Measurements from ENCODE around the gene SPO11. TPM values are rescaled to one million over a fixed set of nuclear protein-coding genes. Genes with fewer than 3 reads are reported as not detected.

Gene SPO11
- polyA plus RNA-seq, 1 donor (not counting 4 experiments of a cell fraction or from before 2014, with no cell fraction given), result not detected

GRCh38 chr20:57301026-57301425, 28.6 kb upstream of the SPO11 start:
- Histone ChIP-seq H3K4me2 (ENCODE audit: control insufficient read depth, extremely low read depth, insufficient read depth, low read depth, low read length) (no peak overlapping the region), H3K9me1 (ENCODE audit: control insufficient read depth, extremely low read depth, insufficient read depth, low read length) (no peaks in the 10 kb centered on the region), H3K4me3 (ENCODE audit: control insufficient read depth in 2 of 3, extremely low read depth in 1 of 3, insufficient read depth in 2 of 3, low read depth in 1 of 3, low read length in 3 of 3) (no peak overlapping the region), H3K27me3 (ENCODE audit: control insufficient read depth, extremely low read depth, insufficient read depth, low read length) (peaks cover 12% of the 10 kb centered on the region), H3K79me2 (ENCODE audit: control insufficient read depth, insufficient read depth, low read length) (no peaks in the 10 kb centered on the region), H3K4me1 (ENCODE audit: control insufficient read depth, extremely low read depth, insufficient read depth, low read length) (no peaks in the 10 kb centered on the region), H3K36me3 (ENCODE audit: control insufficient read depth in 2 of 2, extremely low read depth in 1 of 2, insufficient read depth in 2 of 2, low read length in 2 of 2) (no peaks in the 10 kb centered on the region), H3K9ac (ENCODE audit: control insufficient read depth, extremely low read depth, insufficient read depth, low read length) (no peak overlapping the region), H3K9me3 (ENCODE audit: control insufficient read depth, low read depth, low read length) (no peaks in the 10 kb centered on the region), H4K20me1 (ENCODE audit: control insufficient read depth, extremely low read depth, insufficient read depth, low read length) (no peaks in the 10 kb centered on the region), H2AFZ (ENCODE audit: control insufficient read depth, low read length) (no peak overlapping the region), H3K27ac (ENCODE audit: control insufficient read depth, insufficient read depth, low read length) (no peak overlapping the region)
- FAIRE-seq (no peak), DNase-seq (ENCODE audit: low read depth, low spot score) (no peak)
- TF ChIP-seq EZH2 (IDR thresholded peaks at IDR 0.05; ENCODE audit: low read length) (no peak), CTCF (optimal IDR thresholded peaks at IDR 0.05 in 1 of 3, IDR thresholded peaks at IDR 0.05 in 1 of 3, conservative IDR thresholded peaks at IDR 0.05 in 1 of 3; ENCODE audit: extremely low read depth in 1 of 3, insufficient read depth in 2 of 3, low read length in 3 of 3) (no peak)
- dilution Hi-C loops (cut with MboI; ENCODE audit: extremely low pct_ligation_motif_present, low sequenced_read_pairs), result no loop called here

GRCh38 chr20:57306747-57307146, 22.9 kb upstream of the SPO11 start:
- H3K27ac ChIP-seq (ENCODE audit: control insufficient read depth, insufficient read depth, low read length), result no peak overlapping the region

More at GRCh38 chr20:57306747-57307146, 22.9 kb upstream of the SPO11 start:
- no peaks in the 10 kb centered on the region for H4K20me1 ChIP-seq (ENCODE audit: control insufficient read depth, extremely low read depth, insufficient read depth, low read length)
- no peaks in the 10 kb centered on the region for H3K9me1 ChIP-seq (ENCODE audit: control insufficient read depth, extremely low read depth, insufficient read depth, low read length)
- no peak overlapping the region for H3K4me3 ChIP-seq (ENCODE audit: control insufficient read depth in 2 of 3, extremely low read depth in 1 of 3, insufficient read depth in 2 of 3, low read depth in 1 of 3, low read length in 3 of 3)
- H3K4me2 ChIP-seq (ENCODE audit: control insufficient read depth, extremely low read depth, insufficient read depth, low read depth, low read length), result no peak overlapping the region
- peaks cover 37% of the 10 kb centered on the region for H3K27me3 ChIP-seq (ENCODE audit: control insufficient read depth, extremely low read depth, insufficient read depth, low read length)
- no peaks in the 10 kb centered on the region for H3K36me3 ChIP-seq (ENCODE audit: control insufficient read depth in 2 of 2, extremely low read depth in 1 of 2, insufficient read depth in 2 of 2, low read length in 2 of 2)
- no peak for TF ChIP-seq CTCF (optimal IDR thresholded peaks at IDR 0.05 in 1 of 3, IDR thresholded peaks at IDR 0.05 in 1 of 3, conservative IDR thresholded peaks at IDR 0.05 in 1 of 3; ENCODE audit: extremely low read depth in 1 of 3, insufficient read depth in 2 of 3, low read length in 3 of 3)
- TF ChIP-seq EZH2 (IDR thresholded peaks at IDR 0.05; ENCODE audit: low read length), result no peak
- no peaks in the 10 kb centered on the region for H3K9me3 ChIP-seq (ENCODE audit: control insufficient read depth, low read depth, low read length)
- dilution Hi-C loops (cut with MboI; ENCODE audit: extremely low pct_ligation_motif_present, low sequenced_read_pairs), result no loop called here
- no peak overlapping the region for H3K9ac ChIP-seq (ENCODE audit: control insufficient read depth, extremely low read depth, insufficient read depth, low read length)
- no peaks in the 10 kb centered on the region for H3K4me1 ChIP-seq (ENCODE audit: control insufficient read depth, extremely low read depth, insufficient read depth, low read length)
- DNase-seq (ENCODE audit: low read depth, low spot score) (no peak), FAIRE-seq (no peak)
- no peak overlapping the region for H2AFZ ChIP-seq (ENCODE audit: control insufficient read depth, low read length)
- H3K79me2 ChIP-seq (ENCODE audit: control insufficient read depth, insufficient read depth, low read length), result no peaks in the 10 kb centered on the region
